AG04450 (cell line): ENCODE data around the gene TTC16. TPM values are rescaled to one million over a fixed set of nuclear protein-coding genes. Genes with fewer than 3 reads are reported as not detected.

Experiments
- CTCF ChIA-PET: fragments of 300-600, 350-600 bp; formaldehyde crosslinking; extraction: SDS; loops from one replicate; lab custom pipeline; 2022; ENCODE audit warnings: antibody characterized with exemption, inconsistent platforms; lab: Charles Lee
- POLR2A ChIA-PET: fragments of 350-600 bp; formaldehyde crosslinking; extraction: SDS; loops from one replicate; lab custom pipeline; 2021; ENCODE audit warnings: antibody characterized with exemption, inconsistent platforms; lab: Yijun Ruan, JAX
- DNase-seq: peaks from one replicate; pipeline ENCODE4 v3.0.0-alpha.2; 2011; ENCODE audit warnings: low read depth, low spot score
- H3K27ac ChIP-seq: one replicate; pipeline ENCODE4 v1.5.1; 2012; ENCODE audit warnings: low read depth, low read length, control low read depth
- H3K27me3 ChIP-seq: one replicate; pipeline ENCODE4 v1.6.0; 2012; ENCODE audit warnings: low read length; ENCODE audit not compliant: control insufficient read depth, insufficient read depth
- H3K4me3 ChIP-seq: 2 replicates; pipeline ENCODE4 v1.5.1; 2011; ENCODE audit warnings: mild to moderate bottlenecking, low read depth, low read length, control low read depth
- H3K9me3 ChIP-seq: 2 replicates; pipeline ENCODE4 v1.5.1; 2012; ENCODE audit warnings: low read length; ENCODE audit not compliant: control insufficient read depth, insufficient read depth
- CTCF ChIP-seq: IDR thresholded peaks from 2 replicates; pipeline ENCODE4 v1.5.1; 2011; ENCODE audit warnings: low read depth, low read length, control low read depth, inconsistent platforms
- polyA plus RNA-seq: library from polyadenylated mRNA; depleted of rRNA; stranded (reverse); fragments of >200 nt; gene quantifications from 2 replicates; pipeline ENCODE4 v1.2.3, GENCODE V29; 2011

The TTC16 gene
- polyA plus RNA-seq, 1 experiment: not detected

GRCh38 chr9:127761061-127761460 is 45.2 kb downstream of the TTC16 start:
- no peaks in the 10 kb centered on the region for H3K9me3 ChIP-seq
- ChIA-PET CTCF (no interaction called here), POLR2A (interaction anchor here (0.7 kb wide), 1 partner anchor 113 kb away, joined by 3 read pairs; no protein-coding TSS in a partner anchor)
- no peak for TF ChIP-seq CTCF
- no peak overlapping the region for H3K4me3 ChIP-seq
- DNase-seq: no peak
- no peak overlapping the region for H3K27ac ChIP-seq
- H3K27me3 ChIP-seq: peaks cover 27% of the 10 kb centered on the region

GRCh38 chr9:127761491-127761956 is 45.6 kb downstream of the TTC16 start:
- POLR2A ChIA-PET: no interaction called here
- H3K27me3 ChIP-seq: peaks cover 27% of the 10 kb centered on the region
- TF ChIP-seq CTCF: no peak
- H3K9me3 ChIP-seq: no peaks in the 10 kb centered on the region
- CTCF ChIA-PET: interaction anchor here (1.2 kb wide), 1 partner anchor 27 kb away, joined by 5 read pairs; the partner anchor contains the start of gene TOR2A
- no peak overlapping the region for H3K4me3 ChIP-seq
- no peak for DNase-seq
- H3K27ac ChIP-seq: no peak overlapping the region

GRCh38 chr9:127762111-127762676 is 46.3 kb downstream of the TTC16 start:
- no peak for DNase-seq
- ChIA-PET POLR2A (no interaction called here), CTCF (interaction anchor here (1.2 kb wide), 1 partner anchor 27 kb away, joined by 5 read pairs; the partner anchor contains the start of gene TOR2A)
- peaks cover 24% of the 10 kb centered on the region for H3K27me3 ChIP-seq
- H3K27ac ChIP-seq: no peak overlapping the region
- no peak overlapping the region for H3K4me3 ChIP-seq
- no peaks in the 10 kb centered on the region for H3K9me3 ChIP-seq
- no peak for TF ChIP-seq CTCF

GRCh38 chr9:127763918-127764384 is 48.1 kb downstream of the TTC16 start:
- Histone ChIP-seq H3K9me3 (no peaks in the 10 kb centered on the region), H3K27ac (no peak overlapping the region), H3K27me3 (peaks cover 24% of the 10 kb centered on the region), H3K4me3 (no peak overlapping the region)
- CTCF ChIA-PET: interaction anchor here (1.0 to 1.2 kb wide), 3 partner anchors 21 to 106 kb away, joined by 4 read pairs; partner anchors contain the start of gene TOR2A
- POLR2A ChIA-PET: no interaction called here
- no peak for DNase-seq
- no peak; the same call in 1 of the 2 replicates for TF ChIP-seq CTCF

- ChIA-PET POLR2A (no interaction called here), CTCF (interaction anchor here (1.6 to 1.7 kb wide), 2 partner anchors 19 to 31 kb away, joined by 5 to 10 read pairs; partner anchors contain the start of gene TOR2A)
- no peaks in the 10 kb centered on the region for H3K9me3 ChIP-seq
- H3K27me3 ChIP-seq: peaks cover 24% of the 10 kb centered on the region
- no peak for TF ChIP-seq CTCF
- no peak overlapping the region for H3K27ac ChIP-seq
- H3K4me3 ChIP-seq: no peak overlapping the region
- no peak for DNase-seq
Measured at GRCh38 chr9:127765418-127765817, 49.5 kb downstream of the TTC16 start.
